HG02610 (cell line): ENCODE results near the gene SQOR.
"Not testable (repeated sequence)": the region's sequence is repeated elsewhere in the genome, so short reads cannot be mapped to it uniquely, and the experiment has no call there.

ENCODE experiments used
- ATAC-seq: cut with Tn5 transposase; IDR thresholded peaks from one replicate; pipeline ENCODE4 v1.9.1; 2021; ENCODE audit warnings: mild to moderate bottlenecking, moderate library complexity; ENCODE audit not compliant: unreplicated experiment

The SQOR gene

DNA sequence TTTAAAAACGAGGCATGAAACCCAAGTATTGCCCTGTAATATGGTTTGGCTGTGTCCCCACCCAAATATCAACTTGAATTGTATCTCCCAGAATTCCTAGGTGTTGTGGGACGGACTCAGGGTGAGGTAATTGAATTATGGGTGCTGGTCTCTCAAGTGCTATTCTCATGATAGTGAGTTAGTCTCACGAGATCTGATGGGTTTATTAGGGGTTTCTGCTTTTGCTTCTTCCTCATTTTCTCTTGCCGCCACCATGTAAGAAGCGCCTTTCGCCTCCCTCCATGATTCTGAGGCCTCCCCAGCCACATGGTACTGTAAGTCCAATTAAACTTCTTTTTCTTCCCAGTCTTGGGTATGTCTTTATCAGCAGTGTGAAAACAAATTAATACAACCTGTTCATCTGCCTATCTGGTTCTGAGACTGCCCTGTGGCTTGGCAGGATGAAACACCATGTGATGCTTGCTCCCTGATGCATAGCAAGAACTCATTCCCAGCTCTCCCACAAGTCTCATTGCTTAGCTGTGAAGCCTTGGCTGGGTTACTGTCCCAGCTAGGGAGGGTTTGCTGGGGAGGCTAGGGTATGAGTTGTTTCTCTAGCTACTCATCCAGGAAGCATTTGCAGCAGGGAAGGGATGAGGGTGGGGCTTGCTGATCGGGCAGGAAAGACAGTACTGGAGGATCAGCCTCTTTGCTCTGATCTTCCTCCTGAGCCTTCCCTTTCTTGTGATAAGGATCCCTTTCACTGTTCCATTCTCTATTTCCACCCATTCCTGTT is 3.7 kb upstream of the SQOR start:
- ATAC-seq: no peak

DNA sequence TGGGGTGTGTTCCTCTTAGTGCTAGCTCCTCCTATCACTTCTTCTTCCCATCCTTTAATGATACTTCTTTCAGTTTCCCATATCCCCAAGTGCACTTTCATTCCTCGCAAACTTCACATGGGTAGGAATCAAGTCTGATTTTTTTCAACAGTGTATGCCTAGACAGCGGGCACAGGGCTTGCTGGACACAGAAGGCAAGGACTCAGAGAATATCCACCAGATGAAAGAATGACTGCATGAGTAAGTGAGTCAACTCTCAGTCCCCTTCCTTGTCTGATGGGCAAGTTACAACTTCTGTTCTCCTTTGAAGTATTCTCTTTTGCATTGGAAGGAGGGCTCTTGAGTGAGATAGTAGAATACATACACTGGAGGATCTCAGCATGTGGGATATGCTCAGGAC is 3.1 kb upstream of the SQOR start:
- no peak for ATAC-seq

DNA sequence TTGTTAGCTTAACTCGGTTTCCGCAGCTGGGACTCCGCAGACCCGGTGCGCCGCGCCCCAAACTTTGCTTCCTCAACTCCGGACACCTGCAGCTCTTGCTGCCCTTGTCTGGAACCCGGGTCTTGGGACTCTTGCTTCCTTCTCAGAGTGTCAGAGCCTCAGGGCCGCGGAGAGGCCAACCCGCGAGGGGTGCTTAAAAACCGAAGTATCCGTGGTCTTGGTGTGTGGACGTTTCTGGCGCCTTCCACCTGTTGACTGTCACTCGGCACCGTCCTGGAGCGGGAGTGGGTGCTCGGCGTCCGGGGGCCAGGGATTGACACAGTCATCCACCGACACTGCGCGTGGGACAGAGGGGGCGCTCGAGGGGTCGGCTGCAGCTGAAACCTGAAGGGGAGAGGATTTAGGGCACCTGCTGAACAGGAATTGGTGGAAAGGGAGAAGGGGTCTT is 386 bp downstream of the SQOR start:
- ATAC-seq: peak; percentile 41

GRCh38 chr15:45635763-45636292 is 999 bp downstream of the SQOR start:
- ATAC-seq: no peak

DNA sequence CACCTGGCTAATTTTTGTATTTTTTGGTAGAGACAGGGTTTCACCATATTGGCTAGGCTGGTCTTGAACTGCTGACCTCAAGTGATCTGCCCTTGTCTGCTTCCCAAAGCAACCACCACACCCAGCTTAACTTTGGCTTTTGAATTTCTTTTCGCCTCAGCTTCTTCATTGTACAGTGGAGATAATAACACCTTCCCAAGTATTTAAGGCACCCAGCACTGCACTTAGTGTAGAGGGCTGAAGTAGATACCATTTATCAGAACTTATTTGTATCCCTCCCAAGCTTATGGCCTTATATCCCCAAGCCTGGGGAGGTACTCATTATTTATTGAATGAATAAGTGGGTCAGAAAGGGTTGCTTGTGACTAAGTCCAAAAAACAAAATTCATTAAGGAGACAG is 2.3 kb downstream of the SQOR start:
- ATAC-seq: peak; percentile 0

GRCh38 chr15:45637552-45638033 is 2.8 kb downstream of the SQOR start:
- ATAC-seq: peak; percentile 55

- ATAC-seq: no peak
Measured at GRCh38 chr15:45640616-45641015, 5.8 kb downstream of the SQOR start.

DNA sequence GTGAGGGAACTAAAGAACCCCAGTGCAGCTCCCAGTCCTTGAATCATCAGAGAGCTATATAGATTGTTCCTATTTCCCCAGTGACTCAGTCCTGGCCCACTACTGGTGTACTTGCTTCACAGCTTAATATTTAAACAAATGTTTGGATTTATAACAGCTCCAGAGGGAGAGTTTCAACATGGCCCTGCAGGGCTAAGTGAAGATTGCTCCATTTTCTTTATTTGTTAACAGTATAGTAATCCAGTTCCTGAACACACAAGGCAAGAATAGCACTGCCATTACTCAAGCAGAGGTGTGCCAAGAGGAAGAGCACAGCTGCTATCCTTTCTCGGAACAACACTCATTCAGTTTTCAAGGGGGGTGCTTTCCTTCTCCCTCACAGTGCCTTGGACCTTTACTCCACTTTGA is 6.5 kb downstream of the SQOR start:
- peak; percentile 27 for ATAC-seq

DNA sequence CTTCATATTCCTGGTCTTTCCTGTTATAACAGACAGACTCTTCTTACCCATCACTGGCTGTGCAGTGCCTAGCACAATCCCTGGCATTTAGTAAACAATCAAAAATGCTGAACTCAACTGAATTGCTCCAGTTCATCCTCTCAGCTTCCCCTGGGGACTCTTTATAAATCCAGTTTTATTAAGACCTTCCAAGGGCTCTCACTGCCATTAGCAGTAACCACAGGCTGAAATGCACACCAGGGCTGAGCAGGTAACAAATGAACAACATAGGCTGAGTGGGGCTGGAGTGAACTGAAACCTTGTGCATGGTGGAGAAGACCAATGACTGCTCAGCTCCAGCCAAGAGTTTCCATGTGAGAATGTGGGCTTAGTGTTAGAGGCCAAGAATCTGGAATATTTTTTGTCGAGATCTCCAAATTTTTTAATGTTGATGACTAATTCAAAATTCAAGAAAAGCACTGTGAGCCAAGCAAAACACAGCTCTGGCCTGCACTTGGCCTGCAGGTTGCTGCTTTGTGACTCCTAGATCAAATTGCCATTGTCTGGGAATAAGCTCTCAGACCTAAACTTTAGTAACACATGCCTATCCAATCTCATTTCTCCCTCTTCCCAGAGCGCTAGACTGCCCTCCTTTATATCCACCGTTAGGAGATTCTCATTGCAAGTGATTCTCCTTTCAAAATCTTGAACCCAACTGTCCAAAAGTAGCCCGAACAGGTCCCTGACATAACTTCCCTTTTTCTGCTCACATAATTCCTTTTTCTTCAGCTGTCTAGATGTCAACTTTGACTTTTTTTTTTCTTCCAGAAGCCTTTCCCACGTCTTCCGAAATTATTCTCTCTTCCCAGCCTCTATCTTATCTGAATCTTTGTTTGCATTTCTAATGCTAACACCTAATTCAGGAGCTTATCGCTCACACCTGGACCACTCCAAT is 7.4 kb downstream of the SQOR start:
- no peak for ATAC-seq

DNA sequence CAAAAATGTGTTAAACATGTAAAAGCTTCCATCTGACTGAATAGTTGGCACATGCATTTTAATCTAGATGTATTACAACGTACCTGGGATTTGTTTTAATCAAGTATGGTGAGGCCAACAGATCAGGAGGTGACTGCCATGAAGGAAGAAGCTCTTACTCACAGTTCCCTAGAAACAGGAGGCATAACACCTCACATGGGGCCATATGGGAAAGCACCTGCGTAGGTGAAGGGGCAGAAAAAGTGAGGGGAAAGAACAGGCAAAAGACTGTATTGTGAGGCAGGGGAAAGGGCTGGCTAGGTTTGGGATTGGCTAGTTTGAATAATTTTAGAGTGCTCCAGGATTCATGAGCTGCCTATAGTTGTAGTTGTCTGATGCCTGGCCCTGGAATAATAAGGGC is 9.6 kb downstream of the SQOR start:
- no peak for ATAC-seq

DNA sequence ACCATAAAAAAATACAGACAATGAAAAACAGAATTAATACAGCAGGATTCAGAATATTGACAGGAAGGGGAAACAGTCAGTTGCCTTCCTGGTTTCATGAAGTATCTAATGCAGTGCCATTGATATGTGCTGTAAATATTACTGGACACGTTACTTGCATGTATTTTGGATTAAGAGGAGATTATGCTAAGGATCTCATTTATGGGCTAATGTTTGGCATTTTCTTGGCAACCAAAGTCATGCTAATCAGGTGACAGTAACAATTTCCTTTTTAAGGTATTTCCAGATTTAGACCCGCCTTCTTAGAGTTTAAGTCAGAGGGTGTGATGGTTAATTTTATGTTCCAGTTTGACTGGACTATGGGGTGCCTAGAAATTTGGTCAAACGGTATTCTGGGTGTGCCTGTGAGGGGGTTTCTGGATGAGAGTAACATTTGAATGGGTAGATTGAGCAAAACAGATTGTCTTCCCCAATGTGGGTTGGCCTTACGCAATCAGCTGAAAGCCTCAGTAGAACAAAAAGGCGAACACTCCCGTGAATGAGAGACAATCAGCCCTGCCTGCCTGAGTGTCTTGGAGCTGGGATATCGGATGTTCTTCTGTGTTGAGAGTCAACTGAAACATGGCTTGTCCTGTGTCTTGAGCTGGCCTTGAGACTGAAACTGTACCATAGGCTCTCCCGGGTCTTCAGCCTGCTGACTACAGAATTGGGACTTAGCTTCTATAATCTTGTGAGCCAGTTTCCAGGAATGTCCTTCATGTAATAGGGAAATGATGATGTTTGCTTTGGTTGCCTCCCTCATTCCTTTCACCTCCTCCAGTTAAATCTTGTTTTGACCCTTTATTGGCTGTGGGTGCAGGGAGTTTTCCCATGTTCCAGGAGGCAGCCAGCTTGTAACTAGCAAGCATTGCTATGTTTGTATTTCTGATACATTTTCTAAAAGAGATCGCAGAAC is 10.5 kb downstream of the SQOR start:
- no peak for ATAC-seq

DNA sequence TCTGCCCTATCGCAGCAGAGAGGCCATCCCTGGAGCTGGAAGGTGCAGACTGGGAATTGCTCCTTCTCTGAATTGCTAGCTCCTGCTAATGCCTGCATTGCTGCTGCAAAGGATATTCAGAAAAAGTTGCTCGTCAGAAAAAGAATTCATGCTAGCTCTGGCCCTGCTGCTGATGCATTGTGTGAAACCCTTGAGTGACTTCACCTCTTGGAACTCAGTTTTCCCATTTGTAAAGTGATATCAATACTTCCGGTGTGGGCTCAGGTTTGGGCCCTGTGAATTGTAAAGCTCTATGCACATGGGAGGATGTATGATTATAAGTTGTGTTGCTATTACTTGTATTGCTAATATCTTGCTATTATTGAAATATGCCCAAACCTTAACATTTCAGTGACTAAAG is 11.4 kb downstream of the SQOR start:
- no peak for ATAC-seq

DNA sequence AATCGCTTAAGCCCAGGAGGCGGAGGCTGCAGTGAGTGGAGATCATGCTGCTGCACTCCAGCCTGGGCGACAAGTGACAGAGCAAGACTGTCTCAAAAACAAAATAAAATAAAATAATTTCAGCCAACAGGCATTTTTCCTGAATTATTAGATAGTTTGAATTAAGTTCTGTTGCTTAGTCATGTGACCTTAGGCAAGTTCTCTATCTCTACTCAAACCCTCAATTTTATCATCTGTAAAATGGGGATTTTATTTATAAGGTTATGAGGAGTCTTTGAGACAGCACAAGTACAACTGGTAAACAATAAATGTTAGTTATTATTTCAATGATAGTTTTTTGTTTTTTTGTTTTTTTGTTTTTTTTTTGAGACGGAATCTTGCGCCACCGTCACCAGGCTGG is 13.0 kb downstream of the SQOR start:
- ATAC-seq: no peak

DNA sequence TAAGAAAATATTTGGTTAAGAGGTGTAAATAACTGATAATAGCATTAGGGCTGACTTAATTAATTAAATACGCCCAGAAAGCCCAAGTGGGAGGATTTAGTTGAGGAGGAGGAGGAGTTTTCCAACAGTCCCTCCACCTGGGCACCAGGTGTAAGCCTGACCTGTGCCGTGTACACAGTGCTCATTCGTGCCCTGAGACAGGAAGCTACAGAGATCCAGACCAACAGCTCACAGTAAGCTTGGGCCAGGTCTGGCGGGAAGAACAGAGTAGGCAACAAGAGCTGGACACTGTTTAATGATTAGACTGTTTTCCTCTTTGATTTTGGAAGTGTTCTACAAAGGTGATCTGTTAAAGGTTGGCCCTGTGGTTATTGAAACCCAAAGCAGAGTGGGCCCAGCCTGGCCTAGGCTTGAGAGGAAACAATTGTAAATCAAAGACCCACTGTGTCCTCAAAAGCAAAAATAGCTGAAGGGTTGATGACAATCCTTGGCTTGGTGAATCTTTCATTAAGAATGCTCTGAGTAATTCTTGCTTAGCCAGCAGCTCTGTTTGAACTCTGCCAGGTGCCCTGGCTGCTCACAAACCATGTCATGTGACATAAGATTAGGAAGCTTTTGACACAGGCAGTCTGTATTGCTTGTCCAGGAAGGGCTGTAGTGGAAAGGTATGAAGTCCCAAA is 13.8 kb downstream of the SQOR start:
- ATAC-seq: peak; percentile 38

GRCh38 chr15:45650007-45650406 is 15.2 kb downstream of the SQOR start:
- ATAC-seq: not testable (repeated sequence)

DNA sequence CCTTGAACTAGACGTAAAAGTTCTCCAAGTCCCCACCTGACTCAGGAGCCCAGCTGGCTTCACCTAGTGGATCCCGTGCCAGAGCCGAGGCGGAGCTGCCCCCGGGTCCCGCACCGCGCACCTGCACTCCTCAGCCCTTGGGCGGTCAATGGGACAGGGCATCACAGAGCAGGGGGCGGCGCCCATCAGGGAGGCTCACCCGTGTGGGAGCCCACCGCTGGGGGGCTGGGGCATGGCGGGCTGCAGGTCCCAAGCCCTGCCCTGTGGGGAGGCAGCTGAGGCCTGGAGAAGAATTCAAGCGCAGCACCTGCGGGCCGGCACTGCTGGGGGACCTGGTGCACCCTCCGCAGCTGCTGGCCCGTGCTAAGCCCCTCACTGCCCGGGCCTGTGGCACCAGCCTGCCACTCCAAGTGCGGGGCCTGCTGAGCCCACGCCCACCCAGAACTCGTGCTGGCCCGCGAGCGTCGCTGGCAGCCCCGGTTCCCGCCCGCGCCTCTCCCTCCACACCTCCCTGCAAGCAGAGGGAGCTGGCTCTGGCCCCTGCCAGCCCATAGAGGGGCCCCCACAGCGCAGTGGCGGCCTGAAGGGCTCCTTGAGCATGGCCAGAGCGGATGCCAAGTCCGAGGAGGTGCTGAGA is 16.2 kb downstream of the SQOR start:
- no peak for ATAC-seq

DNA sequence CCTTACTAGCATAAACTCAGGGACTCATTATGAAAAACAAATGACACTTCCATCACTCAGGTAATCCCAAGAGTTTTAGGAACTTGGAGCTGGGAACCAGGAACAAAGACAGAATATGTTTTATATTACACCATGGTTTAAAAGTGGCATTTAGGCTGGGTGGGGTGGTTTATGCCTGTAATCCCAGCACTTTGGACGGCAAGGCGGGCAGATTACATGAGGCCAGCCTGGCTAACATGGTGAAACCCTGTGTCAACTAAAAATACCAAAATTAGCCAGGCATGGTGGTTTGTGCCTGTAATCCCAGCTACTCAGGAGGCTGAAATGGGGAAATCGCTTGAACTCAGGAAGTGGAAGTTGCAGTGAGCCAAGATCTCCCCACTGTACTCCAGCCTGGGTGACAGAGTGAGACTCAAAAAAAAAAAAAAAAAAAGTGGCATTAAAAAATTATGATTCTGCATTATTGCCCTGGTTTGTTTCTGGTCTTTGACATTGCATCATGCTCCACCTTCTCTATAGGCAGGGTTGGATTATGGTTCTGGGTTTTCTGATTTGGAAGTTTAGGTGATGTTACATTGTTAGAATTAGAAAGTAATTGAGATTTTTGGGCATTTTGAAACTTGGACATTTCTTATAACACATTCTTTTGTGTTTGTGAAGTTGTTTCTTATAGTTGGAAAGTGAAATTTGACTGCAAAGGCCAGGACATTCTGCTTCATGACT is 19.0 kb downstream of the SQOR start:
- ATAC-seq: no peak

GRCh38 chr15:45654749-45655148 is 19.9 kb downstream of the SQOR start:
- no peak for ATAC-seq

GRCh38 chr15:45657254-45657653 is 22.4 kb downstream of the SQOR start:
- ATAC-seq: no peak
